Effector memory CD4-positive, alpha-beta T cell (primary cell): ENCODE data around the gene TTC32.

Source experiments
- DNase-seq, 3 donors: peaks; one replicate each; pipeline ENCODE4 v3.0.0-alpha.2; 2020
- H3K27ac ChIP-seq: 2 replicates; pipeline ENCODE4 v1.7.0; 2013; ENCODE audit warnings: mild to moderate bottlenecking, low read length, moderate library complexity; ENCODE audit not compliant: insufficient read depth, poor library complexity, severe bottlenecking
- H3K27me3 ChIP-seq: replicated peaks from 2 replicates; pipeline ENCODE4 v1.7.0; 2013; ENCODE audit warnings: mild to moderate bottlenecking, low read length; ENCODE audit not compliant: insufficient read depth, control insufficient read depth, poor library complexity, severe bottlenecking
- H3K36me3 ChIP-seq: 2 replicates; pipeline ENCODE4 v1.7.0; 2013; ENCODE audit warnings: mild to moderate bottlenecking, low read length, moderate library complexity; ENCODE audit not compliant: control insufficient read depth, insufficient read depth
- H3K4me1 ChIP-seq: 2 replicates; pipeline ENCODE4 v1.7.0; 2013; ENCODE audit warnings: low read length, mild to moderate bottlenecking; ENCODE audit not compliant: control insufficient read depth, insufficient read depth, poor library complexity, severe bottlenecking
- H3K4me3 ChIP-seq: 2 replicates; pipeline ENCODE4 v1.7.0; 2013; ENCODE audit warnings: low read length, low read depth, mild to moderate bottlenecking; ENCODE audit not compliant: insufficient read depth, poor library complexity, severe bottlenecking
- H3K9me3 ChIP-seq: 2 replicates; pipeline ENCODE4 v1.7.0; 2013; ENCODE audit warnings: mild to moderate bottlenecking, low read length, moderate library complexity; ENCODE audit not compliant: control insufficient read depth

TTC32 gene

GRCh38 chr2:19866771-19867170 lies 35.0 kb downstream of the TTC32 start:
- Histone ChIP-seq H3K27me3 (no peaks in the 10 kb centered on the region), H3K4me3 (no peak overlapping the region), H3K9me3 (no peaks in the 10 kb centered on the region), H3K27ac (no peak overlapping the region), H3K36me3 (no peaks in the 10 kb centered on the region), H3K4me1 (peaks cover 13% of the 10 kb centered on the region)
- no peak for DNase-seq

- H3K36me3 ChIP-seq, result no peaks in the 10 kb centered on the region
- H3K4me1 ChIP-seq, result peaks cover 13% of the 10 kb centered on the region
- no peaks in the 10 kb centered on the region for H3K9me3 ChIP-seq
- no peak overlapping the region for H3K4me3 ChIP-seq
- no peak overlapping the region for H3K27ac ChIP-seq
- H3K27me3 ChIP-seq, result no peaks in the 10 kb centered on the region
- no peak for DNase-seq
Measured at GRCh38 chr2:19865151-19865550, 36.6 kb downstream of the TTC32 start.

GRCh38 chr2:19864381-19864780 lies 37.4 kb downstream of the TTC32 start:
- Histone ChIP-seq H3K27me3 (no peaks in the 10 kb centered on the region), H3K4me1 (peaks cover 9% of the 10 kb centered on the region), H3K27ac (no peak overlapping the region), H3K9me3 (no peaks in the 10 kb centered on the region), H3K36me3 (no peaks in the 10 kb centered on the region), H3K4me3 (no peak overlapping the region)
- no peak for DNase-seq

GRCh38 chr2:19863303-19864041 lies 38.3 kb downstream of the TTC32 start:
- H3K4me3 ChIP-seq, result no peak overlapping the region
- H3K27ac ChIP-seq, result no peak overlapping the region
- H3K27me3 ChIP-seq, result no peaks in the 10 kb centered on the region
- H3K9me3 ChIP-seq, result no peaks in the 10 kb centered on the region
- no peaks in the 10 kb centered on the region for H3K36me3 ChIP-seq
- peaks cover 4% of the 10 kb centered on the region for H3K4me1 ChIP-seq
- DNase-seq, result peak; percentile 41 to 59 (median 47)

GRCh38 chr2:19861813-19862212 lies 40.0 kb downstream of the TTC32 start:
- no peak overlapping the region for H3K27ac ChIP-seq
- no peaks in the 10 kb centered on the region for H3K27me3 ChIP-seq
- H3K4me3 ChIP-seq, result no peak overlapping the region
- DNase-seq, result no peak
- no peaks in the 10 kb centered on the region for H3K36me3 ChIP-seq
- no peaks in the 10 kb centered on the region for H3K9me3 ChIP-seq
- peaks cover 4% of the 10 kb centered on the region for H3K4me1 ChIP-seq

GRCh38 chr2:19860022-19860421 lies 41.8 kb downstream of the TTC32 start:
- H3K27ac ChIP-seq, result no peak overlapping the region
- no peaks in the 10 kb centered on the region for H3K36me3 ChIP-seq
- H3K9me3 ChIP-seq, result no peaks in the 10 kb centered on the region
- DNase-seq, result no peak
- no peak overlapping the region for H3K4me3 ChIP-seq
- peaks cover 4% of the 10 kb centered on the region for H3K4me1 ChIP-seq
- H3K27me3 ChIP-seq, result no peaks in the 10 kb centered on the region

GRCh38 chr2:19859565-19859964 lies 42.2 kb downstream of the TTC32 start:
- Histone ChIP-seq H3K4me1 (peaks cover 4% of the 10 kb centered on the region), H3K27ac (no peak overlapping the region), H3K9me3 (no peaks in the 10 kb centered on the region), H3K4me3 (no peak overlapping the region), H3K36me3 (no peaks in the 10 kb centered on the region), H3K27me3 (no peaks in the 10 kb centered on the region)
- DNase-seq, result no peak

- no peaks in the 10 kb centered on the region for H3K9me3 ChIP-seq
- DNase-seq, result no peak
- H3K27ac ChIP-seq, result no peak overlapping the region
- no peaks in the 10 kb centered on the region for H3K36me3 ChIP-seq
- H3K27me3 ChIP-seq, result no peaks in the 10 kb centered on the region
- no peak overlapping the region for H3K4me3 ChIP-seq
- H3K4me1 ChIP-seq, result no peaks in the 10 kb centered on the region
Measured at GRCh38 chr2:19857806-19858205, 44.0 kb downstream of the TTC32 start.

- H3K36me3 ChIP-seq, result no peaks in the 10 kb centered on the region
- no peaks in the 10 kb centered on the region for H3K9me3 ChIP-seq
- H3K4me1 ChIP-seq, result no peaks in the 10 kb centered on the region
- no peak overlapping the region for H3K4me3 ChIP-seq
- no peak for DNase-seq
- no peak overlapping the region for H3K27ac ChIP-seq
- H3K27me3 ChIP-seq, result no peaks in the 10 kb centered on the region
Measured at GRCh38 chr2:19857100-19857499, 44.7 kb downstream of the TTC32 start.

- Histone ChIP-seq H3K27ac (no peak overlapping the region), H3K36me3 (no peaks in the 10 kb centered on the region), H3K4me3 (no peak overlapping the region), H3K27me3 (no peaks in the 10 kb centered on the region), H3K4me1 (no peaks in the 10 kb centered on the region), H3K9me3 (no peaks in the 10 kb centered on the region)
- no peak for DNase-seq
Measured at GRCh38 chr2:19855542-19856431, 46.0 kb downstream of the TTC32 start.
